HepG2 (cell line): ENCODE data around the gene CDC6. TPM values are rescaled to one million over a fixed set of nuclear protein-coding genes. Genes with fewer than 3 reads are reported as not detected.

Source experiments
- ATAC-seq: fragments of 200-7000 bp; cut with Tn5 transposase; 3 replicates; pipeline ENCODE4 v1.9.1; 2020; ENCODE audit warnings: mild to moderate bottlenecking, moderate library complexity
- BruUV-seq: library from RNA; stranded (reverse); fragments of 400-500 nt; replicated peaks from 2 replicates; lab custom pipeline; 2021; lab: Mats Ljungman, UMichigan
- CTCF ChIA-PET: fragments of 300-600 bp; formaldehyde crosslinking; extraction: SDS; loops from one replicate; lab custom pipeline; 2021; ENCODE audit warnings: low total read pairs, inconsistent platforms, low intra/inter-chr PET ratio; lab: Yijun Ruan, JAX
- POLR2A ChIA-PET: fragments of 350-600 bp; sonication (Branson Sonifier 250); formaldehyde crosslinking; loops from one replicate; lab custom pipeline; 2020; ENCODE audit warnings: antibody characterized with exemption, inconsistent platforms; lab: Yijun Ruan, JAX
- DNase-seq: peaks from one replicate; pipeline ENCODE4 v3.0.0-alpha.2; 2015; ENCODE audit warnings: low spot score
- FAIRE-seq: peaks from 3 replicates; lab custom pipeline; 2011; peaks lifted over from hg19 to GRCh38; lab: Jason Lieb, UNC
- H2AFZ ChIP-seq: one replicate; pipeline ENCODE4 v1.6.1; 2011; ENCODE audit warnings: low read length, inconsistent platforms
- H3K27ac ChIP-seq: fragments of 300-600 bp; 3 replicates; pipeline ENCODE4 v1.8.0; 2011; ENCODE audit warnings: mixed run types, mild to moderate bottlenecking, mixed read lengths, low read length, inconsistent platforms; ENCODE audit not compliant: insufficient read depth; ENCODE audit errors: extremely low read length
- H3K27me3 ChIP-seq, 2 experiments: fragments of 200-600 bp in 1 of 2; 2 replicates in 1 of 2; 3 replicates in 1 of 2; pipeline versions ENCODE4 v1.6.0 to v1.8.0; 2011; ENCODE audit warnings: low read length in 2 of 2, mild to moderate bottlenecking in 2 of 2, moderate library complexity in 2 of 2, inconsistent platforms in 1 of 2; ENCODE audit not compliant: insufficient read depth in 2 of 2, control insufficient read depth in 1 of 2
- H3K36me3 ChIP-seq, 2 experiments: fragments of 200-600 bp in 1 of 2; replicated peaks in 1 of 2; 2 replicates in 1 of 2; 3 replicates in 1 of 2; pipeline versions ENCODE4 v1.5.1 to v1.8.0; 2011; ENCODE audit warnings: low read length in 2 of 2, inconsistent platforms in 1 of 2; ENCODE audit not compliant: insufficient read depth in 2 of 2, control insufficient read depth in 1 of 2
- H3K4me1 ChIP-seq: 2 replicates; pipeline ENCODE4 v1.5.1; 2012; ENCODE audit warnings: low read length, inconsistent platforms; ENCODE audit not compliant: insufficient read depth
- H3K4me2 ChIP-seq: 2 replicates; pipeline ENCODE4 v1.6.0; 2011; ENCODE audit warnings: low read depth, low read length, inconsistent platforms
- H3K4me3 ChIP-seq, 3 experiments: fragments of 200-600 bp in 1 of 3; sonication (generic), shearing (Covaris generic) in 1 of 3; replicated peaks in 1 of 3; 2 replicates each; pipeline ENCODE4 v1.5.1; 2011 to 2016; ENCODE audit warnings: low read length in 3 of 3, inconsistent platforms in 2 of 3, low read depth in 2 of 3, mild to moderate bottlenecking in 2 of 3, control low read depth in 1 of 3, mixed read lengths in 1 of 3; ENCODE audit not compliant: insufficient read depth in 1 of 3
- H3K79me2 ChIP-seq: one replicate; pipeline ENCODE4 v1.6.1; 2011; ENCODE audit warnings: low read length, inconsistent platforms; ENCODE audit not compliant: insufficient read depth
- H3K9ac ChIP-seq: 2 replicates; pipeline ENCODE4 v1.6.0; 2011; ENCODE audit warnings: mild to moderate bottlenecking, low read depth, low read length, inconsistent platforms; ENCODE audit not compliant: insufficient read depth
- H3K9me3 ChIP-seq: 2 replicates; pipeline ENCODE4 v1.5.1; 2012; ENCODE audit warnings: mild to moderate bottlenecking, low read length
- H4K20me1 ChIP-seq: 2 replicates; pipeline ENCODE4 v1.6.0; 2011; ENCODE audit warnings: inconsistent platforms, mild to moderate bottlenecking, low read length, moderate library complexity; ENCODE audit not compliant: insufficient read depth
- FOSL1 ChIP-seq: sonication (generic); formaldehyde crosslinking; IDR thresholded peaks from 2 replicates; pipeline ENCODE4 v1.9.0; 2021; ENCODE audit warnings: missing genetic modification reagents, borderline replicate concordance
- FOXM1 ChIP-seq: sonication (generic); formaldehyde crosslinking; IDR thresholded peaks from 2 replicates; pipeline ENCODE4 v1.5.0; 2020; ENCODE audit warnings: missing genetic modification reagents
- HNRNPH1 ChIP-seq: fragments of 200-400 bp; formaldehyde crosslinking; optimal IDR thresholded peaks from 2 replicates; pipeline ENCODE3; 2017; ENCODE audit warnings: mild to moderate bottlenecking, low read depth, low read length
- HOXA5 ChIP-seq: sonication (generic); formaldehyde crosslinking; IDR thresholded peaks from 2 replicates; pipeline ENCODE4 v1.4.0; 2020; ENCODE audit warnings: missing genetic modification reagents
- MYC ChIP-seq: sonication (generic); formaldehyde crosslinking; IDR thresholded peaks from 2 replicates; pipeline ENCODE4 v1.9.0; 2021; ENCODE audit warnings: missing genetic modification reagents, borderline replicate concordance
- NCOA5 ChIP-seq: sonication (generic); formaldehyde crosslinking; IDR thresholded peaks from 2 replicates; pipeline ENCODE4 v1.4.0; 2020; ENCODE audit warnings: missing genetic modification reagents
- RFX5 ChIP-seq: IDR thresholded peaks from 2 replicates; pipeline ENCODE4 v1.6.1; 2011; ENCODE audit warnings: low read depth, low read length, improper control_type of control experiment
- TRAFD1 ChIP-seq: sonication (generic); formaldehyde crosslinking; IDR thresholded peaks from 2 replicates; pipeline ENCODE4 v1.5.1; 2020; ENCODE audit warnings: missing genetic modification reagents, mild to moderate bottlenecking, borderline replicate concordance
- ZBTB21 ChIP-seq: sonication (generic); formaldehyde crosslinking; IDR thresholded peaks from 2 replicates; pipeline ENCODE4 v1.4.0; 2020; ENCODE audit warnings: missing genetic modification reagents
- ZNF558 ChIP-seq: sonication (generic); formaldehyde crosslinking; IDR thresholded peaks from 2 replicates; pipeline ENCODE4 v1.9.0; 2022; ENCODE audit warnings: mild to moderate bottlenecking, missing genetic modification reagents, borderline replicate concordance
- WGBS: methylation state at CpG from one replicate; pipeline ENCODE4 v1.1.6; 2017; ENCODE audit warnings: low lambda C conversion rate; 5-methylcytosine and 5-hydroxymethylcytosine counted together
- in situ Hi-C: cut with HindIII; loops from 2 replicates; pipeline ENCODE4 v1.10.0; 2017; ENCODE audit warnings: low pct_unique_long_range_greater_than_20kb; ENCODE audit not compliant: extremely low pct_ligation_motif_present
- intact Hi-C: fragments of 100-400 bp; cut with micrococcal nuclease; formaldehyde crosslinking; loops from one replicate; pipeline ENCODE4 v1.10.0; 2022; ENCODE audit not compliant: unreplicated experiment
- polyA plus RNA-seq, 8 experiments: library from polyadenylated mRNA; depleted of rRNA in 3 of 8; stranded (reverse) in 7 of 8; unstranded in 1 of 8; fragments of >200 nt; fragmentation: Illumina TruSeq in 4 of 8; extraction: Trizol in 4 of 8; gene quantifications; 2 replicates each; pipeline versions ENCODE4 v1.2.1 to v1.2.3, GENCODE V29; 2011 to 2016; ENCODE audit warnings: low read depth in 4 of 8, missing spikeins in 1 of 8, mixed read lengths in 1 of 8; ENCODE audit not compliant: insufficient read depth in 1 of 8
- total RNA-seq, 5 experiments: library from RNA; depleted of rRNA; stranded (reverse); fragments of >200 nt; fragmentation: Illumina TruSeq; extraction: Trizol; gene quantifications; 2 replicates each; pipeline ENCODE4 v1.2.3, GENCODE V29; 2016; ENCODE audit warnings: low read depth in 1 of 5
- TF ChIP-seq, protein P1 (sequence below): sonication (generic); formaldehyde crosslinking; IDR thresholded peaks from 2 replicates; pipeline ENCODE4 v1.4.0; 2020; ENCODE audit warnings: missing genetic modification reagents, low read depth, mild to moderate bottlenecking, borderline replicate concordance

Gene CDC6
- total and polyA plus RNA-seq, 2 of the 13 experiments (the other 11 are each of a cell fraction or from before 2014, with no cell fraction given): 17.4 to 114 TPM

DNA sequence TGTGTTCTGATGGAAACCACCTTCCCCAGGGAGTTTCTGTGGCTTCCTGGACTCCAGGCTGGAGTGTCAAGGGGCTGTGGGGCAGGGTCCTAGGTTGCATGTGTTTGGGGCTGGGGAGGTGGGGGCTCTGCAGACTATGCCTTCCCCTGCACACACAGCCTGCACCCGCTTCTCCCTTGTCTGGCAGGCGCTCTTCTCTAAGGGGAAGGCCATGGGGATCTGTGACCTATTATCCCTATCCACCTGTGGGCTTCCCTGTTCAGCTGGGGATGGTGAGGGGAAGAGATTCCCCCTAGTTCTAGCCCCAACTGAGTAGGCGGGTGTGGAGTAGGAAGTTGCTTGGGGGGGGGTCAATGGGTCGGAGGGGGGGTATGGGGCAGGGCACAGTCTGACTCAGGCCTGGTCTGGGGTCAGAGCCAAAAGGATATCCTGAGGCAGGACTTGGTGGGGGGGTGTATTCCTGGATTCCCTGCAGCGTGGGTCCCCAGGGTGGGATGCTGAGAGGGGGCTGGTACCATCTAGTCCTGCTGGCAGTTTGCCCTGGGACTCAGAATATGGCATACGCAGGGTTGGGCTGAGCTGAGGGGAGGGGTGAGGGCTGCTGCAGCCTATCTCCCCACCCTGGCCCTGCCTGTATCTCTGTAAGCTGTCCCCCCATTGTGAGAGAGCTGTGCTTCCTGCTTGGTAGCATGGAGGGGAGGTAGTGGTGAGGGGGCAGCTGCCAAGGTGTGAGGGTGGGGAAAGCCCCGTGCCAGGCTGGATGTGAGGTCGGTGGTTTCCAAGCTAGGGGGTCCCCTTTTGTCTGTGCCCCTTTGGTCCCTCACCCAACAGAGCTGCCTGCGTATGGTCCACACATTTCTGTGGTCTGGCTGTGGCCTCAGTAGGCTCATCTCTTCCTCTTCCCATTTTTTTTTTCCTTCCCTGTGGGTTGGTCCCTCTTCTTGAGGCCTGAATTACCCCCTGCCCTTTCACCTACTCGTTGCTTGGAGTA, 36.0 kb downstream of the CDC6 start:
- no TSS peak for BruUV-seq
- in situ Hi-C loops: no loop called here
- DNase-seq (no peak), FAIRE-seq (no peak), ATAC-seq (no peak)
- 87% methylated on average over 9 of the region's 10 CpGs for WGBS
- Histone ChIP-seq H3K9ac (no peak overlapping the region), H3K4me2 (no peak overlapping the region), H4K20me1 (peaks cover 37% of the 10 kb centered on the region), H3K79me2 (peaks cover 38% of the 10 kb centered on the region), H3K4me1 (peaks cover 91% of the 10 kb centered on the region), H3K36me3 (no peaks in the 10 kb centered on the region), H3K27me3 (no peaks in the 10 kb centered on the region; a peak in 1 of 5 replicates), H2AFZ (no peak overlapping the region), H3K9me3 (no peaks in the 10 kb centered on the region), H3K4me3 (no peak overlapping the region), H3K27ac (no peak overlapping the region)
- TF ChIP-seq NCOA5 (CRISPR knock-in tag): no peak
- no peak for TF ChIP-seq FOSL1 (CRISPR knock-in tag)
- no peak for TF ChIP-seq HNRNPH1
- no peak for TF ChIP-seq ZBTB21
- TF ChIP-seq, protein P1, sequence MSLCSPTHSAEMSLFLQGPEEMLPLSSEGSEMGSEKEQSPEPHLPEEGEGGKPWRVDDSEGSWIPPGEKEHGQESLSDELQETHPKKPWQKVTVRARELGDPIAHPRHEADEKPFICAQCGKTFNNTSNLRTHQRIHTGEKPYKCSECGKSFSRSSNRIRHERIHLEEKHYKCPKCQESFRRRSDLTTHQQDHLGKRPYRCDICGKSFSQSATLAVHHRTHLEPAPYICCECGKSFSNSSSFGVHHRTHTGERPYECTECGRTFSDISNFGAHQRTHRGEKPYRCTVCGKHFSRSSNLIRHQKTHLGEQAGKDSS (CRISPR knock-in tag): no peak
- no peak for TF ChIP-seq HOXA5 (CRISPR knock-in tag)
- no peak for TF ChIP-seq FOXM1 (CRISPR knock-in tag)
- no peak for TF ChIP-seq RFX5
- TF ChIP-seq MYC: no peak
- no peak for TF ChIP-seq TRAFD1 (CRISPR knock-in tag)
- TF ChIP-seq ZNF558 (CRISPR knock-in tag): no peak
- POLR2A ChIA-PET: interaction anchor here (0.9 to 5.3 kb wide), 2 partner anchors 14 to 20 kb away, joined by 3 to 48 read pairs; partner anchors contain the start of gene RARA
- CTCF ChIA-PET: no interaction called here
- intact Hi-C loops: no loop called here
